Nephron progenitor cell (in vitro differentiated cells): ENCODE data around the gene CYP4F12.

ENCODE experiments used
- DNase-seq: peaks from one replicate; pipeline ENCODE4 v3.0.0; 2021
- H3K27ac Mint-ChIP-seq: 2 replicates; pipeline ENCODE4 v1.8.0; 2021; ENCODE audit warnings: mild to moderate bottlenecking, moderate library complexity, mixed read lengths
- H3K27me3 Mint-ChIP-seq: 2 replicates; pipeline ENCODE4 v1.8.0; 2021; ENCODE audit warnings: mild to moderate bottlenecking, low read depth, mixed read lengths; ENCODE audit not compliant: poor library complexity
- H3K36me3 Mint-ChIP-seq: 2 replicates; pipeline ENCODE4 v1.8.0; 2021; ENCODE audit warnings: low read depth, mixed read lengths
- H3K4me1 Mint-ChIP-seq: 2 replicates; pipeline ENCODE4 v1.8.0; 2021; ENCODE audit warnings: mixed read lengths
- H3K4me3 Mint-ChIP-seq: 2 replicates; pipeline ENCODE4 v1.8.0; 2021; ENCODE audit warnings: mild to moderate bottlenecking, moderate library complexity, mixed read lengths
- H3K9me3 Mint-ChIP-seq: 2 replicates; pipeline ENCODE4 v1.8.0; 2021; ENCODE audit warnings: mild to moderate bottlenecking, moderate library complexity, mixed read lengths
- TF ChIP-seq, protein P1 (sequence below): fragments of 200-600 bp; sonication (generic); IDR thresholded peaks from 2 replicates; pipeline ENCODE4 v1.5.0; 2021; ENCODE audit warnings: antibody characterized with exemption

The CYP4F12 gene

DNA sequence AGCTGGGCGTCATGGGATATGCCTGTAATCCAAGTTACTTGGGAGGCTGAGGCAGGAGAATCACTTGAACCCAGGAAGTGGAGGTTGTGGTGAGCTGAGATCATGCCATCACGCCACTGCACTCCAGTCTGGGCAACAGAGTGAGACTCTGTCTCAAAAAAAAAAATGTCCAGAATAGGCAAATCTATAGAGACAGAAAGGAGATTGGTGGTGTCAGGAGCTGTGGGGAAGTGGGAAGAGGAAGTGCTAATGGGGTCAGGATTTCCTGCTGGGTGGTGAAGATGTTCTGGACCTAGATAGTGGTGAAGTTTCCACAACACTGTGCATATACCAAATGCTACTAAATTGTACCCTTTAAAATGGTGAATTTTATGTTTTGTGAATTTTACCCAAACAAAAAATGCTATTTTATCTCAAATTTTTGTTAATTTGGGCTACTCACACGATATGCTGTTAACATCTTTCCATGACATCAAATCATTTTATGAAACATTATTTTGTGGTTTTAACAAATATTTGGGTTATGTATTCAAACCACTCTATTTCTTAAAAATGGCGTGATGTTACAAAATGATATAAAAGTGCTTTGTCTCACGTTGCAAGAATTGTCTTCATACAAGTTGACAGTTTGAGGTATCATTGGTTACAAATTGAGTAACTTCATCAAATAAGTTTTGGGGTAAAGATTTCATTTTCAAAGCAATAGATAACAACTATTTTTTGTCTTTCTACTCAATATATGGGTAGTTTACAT is 39.6 kb upstream of the CYP4F12 start:
- H3K27me3 Mint-ChIP-seq = peaks cover 3% of the 10 kb centered on the region
- TF ChIP-seq, protein P1, sequence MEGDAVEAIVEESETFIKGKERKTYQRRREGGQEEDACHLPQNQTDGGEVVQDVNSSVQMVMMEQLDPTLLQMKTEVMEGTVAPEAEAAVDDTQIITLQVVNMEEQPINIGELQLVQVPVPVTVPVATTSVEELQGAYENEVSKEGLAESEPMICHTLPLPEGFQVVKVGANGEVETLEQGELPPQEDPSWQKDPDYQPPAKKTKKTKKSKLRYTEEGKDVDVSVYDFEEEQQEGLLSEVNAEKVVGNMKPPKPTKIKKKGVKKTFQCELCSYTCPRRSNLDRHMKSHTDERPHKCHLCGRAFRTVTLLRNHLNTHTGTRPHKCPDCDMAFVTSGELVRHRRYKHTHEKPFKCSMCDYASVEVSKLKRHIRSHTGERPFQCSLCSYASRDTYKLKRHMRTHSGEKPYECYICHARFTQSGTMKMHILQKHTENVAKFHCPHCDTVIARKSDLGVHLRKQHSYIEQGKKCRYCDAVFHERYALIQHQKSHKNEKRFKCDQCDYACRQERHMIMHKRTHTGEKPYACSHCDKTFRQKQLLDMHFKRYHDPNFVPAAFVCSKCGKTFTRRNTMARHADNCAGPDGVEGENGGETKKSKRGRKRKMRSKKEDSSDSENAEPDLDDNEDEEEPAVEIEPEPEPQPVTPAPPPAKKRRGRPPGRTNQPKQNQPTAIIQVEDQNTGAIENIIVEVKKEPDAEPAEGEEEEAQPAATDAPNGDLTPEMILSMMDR = no peak
- H3K4me1 Mint-ChIP-seq = no peaks in the 10 kb centered on the region
- no peaks in the 10 kb centered on the region for H3K36me3 Mint-ChIP-seq
- no peak overlapping the region for H3K4me3 Mint-ChIP-seq
- peaks cover 80% of the 10 kb centered on the region for H3K9me3 Mint-ChIP-seq
- DNase-seq = no peak
- H3K27ac Mint-ChIP-seq = no peak overlapping the region

DNA sequence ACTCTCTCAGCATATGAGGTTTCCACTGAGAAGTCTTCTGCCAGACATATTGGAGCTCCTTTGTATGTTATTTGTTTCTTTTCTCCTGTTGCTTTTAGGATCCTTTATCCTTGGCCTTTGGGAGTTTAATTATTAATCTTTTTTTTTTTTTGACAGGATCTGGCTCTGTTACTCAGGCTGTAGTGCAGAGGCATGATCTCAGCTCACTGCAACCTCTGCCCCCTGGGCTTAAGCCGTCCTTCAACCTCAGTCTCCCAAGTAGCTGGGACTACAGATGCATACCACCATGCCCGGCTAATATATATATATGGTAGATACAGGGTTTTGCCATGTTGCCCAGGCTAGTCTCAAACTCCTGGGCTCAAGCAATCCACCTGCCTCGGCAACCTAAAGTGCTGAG is 38.8 kb upstream of the CYP4F12 start:
- TF ChIP-seq, protein P1 = no peak
- Mint-ChIP-seq H3K4me3 (no peak overlapping the region), H3K27ac (no peak overlapping the region), H3K9me3 (peaks cover 79% of the 10 kb centered on the region), H3K27me3 (peaks cover 3% of the 10 kb centered on the region), H3K4me1 (no peaks in the 10 kb centered on the region), H3K36me3 (no peaks in the 10 kb centered on the region)
- DNase-seq = no peak

DNA sequence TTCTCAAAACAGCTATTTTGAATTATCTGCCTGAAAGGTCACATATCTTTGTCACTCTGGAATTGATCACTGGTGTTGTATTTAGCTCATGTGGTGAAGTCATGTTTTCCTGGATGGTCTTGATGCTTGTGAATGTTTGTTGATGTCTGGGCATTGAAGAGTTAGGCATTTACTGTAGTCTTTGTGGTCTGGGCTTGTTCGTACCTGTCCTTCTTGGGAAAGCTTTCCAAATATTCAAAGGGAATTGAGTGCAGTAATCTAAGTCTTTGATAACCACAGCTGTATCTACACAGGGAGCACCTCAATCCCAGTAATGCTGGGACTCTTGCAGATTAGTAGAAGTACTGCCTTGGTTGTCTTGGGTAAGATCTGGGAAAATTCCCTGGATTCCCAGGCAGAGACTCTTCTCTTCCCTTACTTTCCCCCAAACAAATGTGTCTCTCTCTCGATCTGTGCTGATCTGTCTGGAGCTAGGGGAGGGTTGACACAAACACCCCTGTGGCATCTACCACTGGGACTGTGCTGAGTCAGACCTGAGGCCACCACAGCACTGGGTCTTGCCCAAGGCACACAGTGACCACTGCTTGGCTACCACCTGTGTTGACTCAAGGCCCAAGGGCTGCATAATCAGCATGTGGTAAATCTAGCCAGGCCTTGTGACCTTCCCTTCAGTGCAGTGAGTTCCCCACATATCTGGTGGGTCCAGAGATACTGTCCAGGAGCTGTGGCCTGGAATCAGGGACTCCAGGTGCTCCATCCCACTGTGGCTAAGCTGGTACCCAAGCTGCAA is 37.7 kb upstream of the CYP4F12 start:
- Mint-ChIP-seq H3K27me3 (peaks cover 3% of the 10 kb centered on the region), H3K4me3 (no peak overlapping the region), H3K4me1 (no peaks in the 10 kb centered on the region), H3K27ac (no peak overlapping the region), H3K36me3 (no peaks in the 10 kb centered on the region), H3K9me3 (peaks cover 82% of the 10 kb centered on the region)
- TF ChIP-seq, protein P1 = no peak
- no peak for DNase-seq

DNA sequence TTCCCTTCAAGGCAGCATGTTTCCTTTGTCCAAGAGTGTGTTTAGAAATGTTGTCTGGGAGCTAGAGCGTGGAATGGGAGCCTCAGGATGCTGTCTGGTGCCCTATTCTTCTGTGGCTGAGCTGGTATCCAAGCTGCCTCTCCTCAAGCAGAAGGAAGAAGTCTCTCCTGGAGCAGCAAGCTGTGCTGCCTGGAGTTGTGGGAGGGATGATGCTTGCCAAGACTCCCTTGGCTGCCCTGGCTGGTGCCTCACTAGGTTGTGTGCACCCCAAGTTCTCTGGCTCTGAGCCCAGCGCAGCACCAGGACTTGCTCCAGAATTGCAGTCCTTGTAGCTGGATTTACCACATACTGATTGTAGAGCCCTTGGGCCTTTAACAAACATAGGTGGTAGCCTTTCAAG is 36.9 kb upstream of the CYP4F12 start:
- peaks cover 3% of the 10 kb centered on the region for H3K27me3 Mint-ChIP-seq
- H3K9me3 Mint-ChIP-seq = peaks cover 81% of the 10 kb centered on the region
- H3K36me3 Mint-ChIP-seq = no peaks in the 10 kb centered on the region
- H3K4me3 Mint-ChIP-seq = no peak overlapping the region
- H3K4me1 Mint-ChIP-seq = no peaks in the 10 kb centered on the region
- DNase-seq = no peak
- H3K27ac Mint-ChIP-seq = no peak overlapping the region
- TF ChIP-seq, protein P1 = no peak

DNA sequence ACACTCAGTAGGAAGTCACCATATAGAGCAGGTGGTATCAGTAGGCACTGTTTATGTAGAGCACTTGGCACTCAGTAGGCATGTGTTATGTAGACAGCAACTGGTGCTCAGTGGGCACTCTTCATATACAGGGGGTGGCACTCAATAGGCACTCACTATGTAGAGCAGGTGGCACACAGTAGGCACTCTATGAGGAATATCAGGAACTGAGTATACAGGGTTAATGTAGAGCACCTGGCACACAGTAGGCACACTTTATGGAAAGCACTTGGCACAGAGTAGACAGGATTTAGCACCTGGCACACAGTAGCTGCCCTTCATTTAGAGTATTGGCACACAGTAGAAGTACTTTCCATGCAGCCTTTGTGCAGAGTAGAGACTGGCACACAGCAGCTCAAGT is 33.3 kb upstream of the CYP4F12 start:
- H3K36me3 Mint-ChIP-seq = no peaks in the 10 kb centered on the region
- DNase-seq = no peak
- no peaks in the 10 kb centered on the region for H3K27me3 Mint-ChIP-seq
- H3K27ac Mint-ChIP-seq = no peak overlapping the region
- TF ChIP-seq, protein P1 = no peak
- no peaks in the 10 kb centered on the region for H3K4me1 Mint-ChIP-seq
- H3K9me3 Mint-ChIP-seq = peaks cover 86% of the 10 kb centered on the region
- H3K4me3 Mint-ChIP-seq = no peak overlapping the region
